Measurements from ENCODE around the gene KRTAP5-9. TPM values are rescaled to one million over a fixed set of nuclear protein-coding genes. Genes with fewer than 3 reads are reported as not detected.

The KRTAP5-9 gene
- total and polyA plus RNA-seq, 9 of the 15 experiments (the other 6 are each of a cell fraction or from before 2014, with no cell fraction given), result not detected

- no peak for TF ChIP-seq NR2C1 (IDR thresholded peaks at IDR 0.05)
- TF ChIP-seq NR2C1 (tag; IDR thresholded peaks at IDR 0.05), result no peak
- no peak for TF ChIP-seq TEAD2 (tag; IDR thresholded peaks at IDR 0.05)
- no peak for TF ChIP-seq CCAR2 (IDR thresholded peaks at IDR 0.05; ENCODE audit: low read depth, low read length)
- 0 out of 2 replicates have a peak, but pooled peaks have one; percentile 16 for TF ChIP-seq ZEB2 (IDR thresholded peaks at IDR 0.05)
- no peak for TF ChIP-seq NONO (IDR thresholded peaks at IDR 0.05; ENCODE audit: low read depth in 2 of 2, low read length in 1 of 2)
- no peak for TF ChIP-seq ZNF347 (CRISPR knock-in tag; IDR thresholded peaks at IDR 0.05; ENCODE audit: low read depth)
- no peak for TF ChIP-seq HMG20A (CRISPR knock-in tag; conservative IDR thresholded peaks at IDR 0.05)
- no peak for TF ChIP-seq TAF15 (IDR thresholded peaks at IDR 0.05; ENCODE audit: low read depth, low read length)
- no peak for TF ChIP-seq RBM14 (IDR thresholded peaks at IDR 0.05; ENCODE audit: borderline replicate concordance, insufficient read depth, low read depth, low read length)
- no peak for TF ChIP-seq MYC (IDR thresholded peaks at IDR 0.05; ENCODE audit: low read depth, low read length)
- no peak for TF ChIP-seq MYC (CRISPR knock-in tag; IDR thresholded peaks at IDR 0.05; ENCODE audit: borderline replicate concordance, low read depth)
- no peak for TF ChIP-seq FOSL1 (tag; conservative IDR thresholded peaks at IDR 0.05)
- no peak for TF ChIP-seq THAP7 (CRISPR knock-in tag; IDR thresholded peaks at IDR 0.05)
- TF ChIP-seq ZNF143 (CRISPR knock-in tag; IDR thresholded peaks at IDR 0.05), result no peak
- no peak for TF ChIP-seq GTF2B (IDR thresholded peaks at IDR 0.05; ENCODE audit: extremely low read depth, insufficient read length)
- no peak for TF ChIP-seq DEAF1 (CRISPR knock-in tag; IDR thresholded peaks at IDR 0.05)
- TF ChIP-seq L3MBTL2 (IDR thresholded peaks at IDR 0.05), result no peak
- TF ChIP-seq NFE2L1 (tag; IDR thresholded peaks at IDR 0.05; ENCODE audit: borderline replicate concordance, low read depth), result no peak
- TF ChIP-seq ZNF655 (CRISPR knock-in tag; IDR thresholded peaks at IDR 0.05), result no peak
- no peak for TF ChIP-seq PTBP1 (IDR thresholded peaks at IDR 0.05; ENCODE audit: low read depth, low read length)
- no peak for TF ChIP-seq SETDB1 (IDR thresholded peaks at IDR 0.05; ENCODE audit: low read length)
- TF ChIP-seq ZNF277 (CRISPR knock-in tag; IDR thresholded peaks at IDR 0.05; ENCODE audit: borderline replicate concordance), result no peak
- TF ChIP-seq SIN3A (IDR thresholded peaks at IDR 0.05; ENCODE audit: borderline replicate concordance in 2 of 2, control insufficient read depth in 1 of 2, low read depth in 2 of 2, low read length in 2 of 2), result no peak
Observed at GRCh38 chr11:71563406-71563805, 15.2 kb downstream of the KRTAP5-9 start (continued).
